KMS-11 (cell line): Measurements from ENCODE around the gene AHCYL2.

Experiments
- H2AFZ ChIP-seq: fragments of 200-600 bp; sonication (generic); 2 replicates; pipeline ENCODE4 v1.6.1; 2016; ENCODE audit warnings: antibody characterized with exemption, mixed run types, low read depth
- H3K27ac ChIP-seq: fragments of 200-600 bp; sonication (generic); 2 replicates; pipeline ENCODE4 v1.6.1; 2016; ENCODE audit warnings: mild to moderate bottlenecking, mixed run types
- H3K27me3 ChIP-seq: fragments of 200-600 bp; sonication (generic); 2 replicates; pipeline ENCODE4 v1.6.1; 2017; ENCODE audit warnings: mild to moderate bottlenecking, low read depth, mixed run types, moderate library complexity; ENCODE audit not compliant: insufficient read depth
- H3K36me3 ChIP-seq: fragments of 200-600 bp; sonication (generic); 2 replicates; pipeline ENCODE4 v1.6.1; 2017; ENCODE audit warnings: mild to moderate bottlenecking, mixed run types; ENCODE audit not compliant: insufficient read depth
- H3K4me1 ChIP-seq: fragments of 200-600 bp; sonication (generic); 2 replicates; pipeline ENCODE4 v1.6.1; 2016; ENCODE audit warnings: mild to moderate bottlenecking, low read depth, mixed run types; ENCODE audit not compliant: poor library complexity, severe bottlenecking
- H3K4me2 ChIP-seq: fragments of 200-600 bp; sonication (generic); 2 replicates; pipeline ENCODE4 v1.7.0; 2016; ENCODE audit warnings: mild to moderate bottlenecking, mixed run types
- H3K4me3 ChIP-seq: fragments of 200-600 bp; sonication (generic); IDR thresholded peaks from 2 replicates; pipeline ENCODE4 v1.6.1; 2017; ENCODE audit warnings: low read depth, low read length, mixed read lengths; ENCODE audit not compliant: insufficient read depth
- H3K79me2 ChIP-seq: fragments of 200-600 bp; sonication (generic); 2 replicates; pipeline ENCODE4 v1.6.1; 2016; ENCODE audit warnings: low read depth, mixed run types; ENCODE audit not compliant: insufficient read depth
- H3K9ac ChIP-seq: fragments of 200-600 bp; sonication (generic); 2 replicates; pipeline ENCODE4 v1.6.1; 2016; ENCODE audit warnings: mild to moderate bottlenecking, mixed run types
- H4K20me1 ChIP-seq: fragments of 200-600 bp; sonication (generic); 2 replicates; pipeline ENCODE4 v1.6.1; 2016; ENCODE audit warnings: mild to moderate bottlenecking, mixed run types; ENCODE audit not compliant: insufficient read depth
- TF ChIP-seq, protein P1 (sequence below): fragments of 200-600 bp; sonication (generic); conservative IDR thresholded peaks from 2 replicates; pipeline ENCODE4 v1.6.1; 2017; ENCODE audit warnings: low read depth, mild to moderate bottlenecking, antibody characterized with exemption, low read length, moderate library complexity, mixed read lengths

AHCYL2 gene

DNA sequence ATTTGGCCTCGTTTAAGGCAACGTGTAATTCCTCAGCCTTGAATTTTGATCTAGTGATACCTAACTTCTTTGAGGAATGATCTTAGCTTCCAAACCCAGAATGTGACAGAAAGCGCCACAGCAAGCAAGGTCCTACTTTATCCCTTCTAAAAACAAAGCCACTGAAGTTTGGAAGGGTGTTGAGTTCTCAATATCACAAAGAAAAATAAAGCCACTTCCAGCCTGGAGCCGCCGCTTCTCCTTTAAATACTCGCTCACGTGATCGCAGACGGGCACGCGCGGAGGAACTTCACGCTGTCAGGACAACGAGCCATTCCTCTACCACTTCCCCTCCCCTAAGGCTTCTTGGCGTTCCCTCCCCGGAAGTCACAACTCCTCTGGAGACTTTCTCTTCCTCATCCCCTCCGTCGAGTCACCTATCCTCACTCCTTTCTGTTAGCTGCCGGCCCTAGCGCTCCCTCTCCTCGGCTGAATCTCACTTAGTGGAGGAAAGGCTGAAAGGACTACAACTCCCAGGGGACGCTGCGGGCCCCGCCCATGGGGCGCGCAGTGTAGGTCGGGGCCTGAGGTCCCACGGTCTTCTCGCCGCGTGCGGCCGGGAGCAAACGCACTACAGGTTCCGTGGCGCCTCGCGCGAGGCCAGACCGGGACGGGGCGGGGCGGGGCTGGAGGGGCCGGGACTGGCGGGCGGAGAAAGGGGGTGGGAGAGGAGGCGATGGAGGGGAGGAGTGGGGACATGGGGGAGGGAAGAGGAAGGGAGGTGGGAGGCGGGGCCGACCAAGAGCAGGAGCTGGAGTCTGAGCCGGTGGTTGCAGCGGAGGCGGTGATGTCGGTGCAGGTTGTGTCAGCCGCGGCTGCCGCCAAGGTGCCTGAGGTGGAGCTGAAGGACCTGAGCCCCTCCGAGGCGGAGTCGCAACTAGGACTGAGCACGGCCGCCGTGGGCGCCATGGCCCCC lies at the start of gene AHCYL2:
Gene AHCYL2, plus strand, starts transcription at position 780 of the 955 bp plus-strand sequence.
- Histone ChIP-seq H3K9ac (peak within 1 kb of the TSS; percentile 46), H4K20me1 (no peaks in the 10 kb centered on the region), H3K27me3 (no peaks in the 10 kb centered on the region), H3K36me3 (no peaks in the 10 kb centered on the region), H3K27ac (peak within 1 kb of the TSS; percentile 64), H3K79me2 (peaks cover 44% of the 10 kb centered on the region), H3K4me3 (peak within 1 kb of the TSS; percentile 70), H3K4me2 (peak within 1 kb of the TSS; percentile 93), H3K4me1 (peaks cover 39% of the 10 kb centered on the region), H2AFZ (peak within 1 kb of the TSS; percentile 67)
- TF ChIP-seq, protein P1, sequence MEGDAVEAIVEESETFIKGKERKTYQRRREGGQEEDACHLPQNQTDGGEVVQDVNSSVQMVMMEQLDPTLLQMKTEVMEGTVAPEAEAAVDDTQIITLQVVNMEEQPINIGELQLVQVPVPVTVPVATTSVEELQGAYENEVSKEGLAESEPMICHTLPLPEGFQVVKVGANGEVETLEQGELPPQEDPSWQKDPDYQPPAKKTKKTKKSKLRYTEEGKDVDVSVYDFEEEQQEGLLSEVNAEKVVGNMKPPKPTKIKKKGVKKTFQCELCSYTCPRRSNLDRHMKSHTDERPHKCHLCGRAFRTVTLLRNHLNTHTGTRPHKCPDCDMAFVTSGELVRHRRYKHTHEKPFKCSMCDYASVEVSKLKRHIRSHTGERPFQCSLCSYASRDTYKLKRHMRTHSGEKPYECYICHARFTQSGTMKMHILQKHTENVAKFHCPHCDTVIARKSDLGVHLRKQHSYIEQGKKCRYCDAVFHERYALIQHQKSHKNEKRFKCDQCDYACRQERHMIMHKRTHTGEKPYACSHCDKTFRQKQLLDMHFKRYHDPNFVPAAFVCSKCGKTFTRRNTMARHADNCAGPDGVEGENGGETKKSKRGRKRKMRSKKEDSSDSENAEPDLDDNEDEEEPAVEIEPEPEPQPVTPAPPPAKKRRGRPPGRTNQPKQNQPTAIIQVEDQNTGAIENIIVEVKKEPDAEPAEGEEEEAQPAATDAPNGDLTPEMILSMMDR: no peak

DNA sequence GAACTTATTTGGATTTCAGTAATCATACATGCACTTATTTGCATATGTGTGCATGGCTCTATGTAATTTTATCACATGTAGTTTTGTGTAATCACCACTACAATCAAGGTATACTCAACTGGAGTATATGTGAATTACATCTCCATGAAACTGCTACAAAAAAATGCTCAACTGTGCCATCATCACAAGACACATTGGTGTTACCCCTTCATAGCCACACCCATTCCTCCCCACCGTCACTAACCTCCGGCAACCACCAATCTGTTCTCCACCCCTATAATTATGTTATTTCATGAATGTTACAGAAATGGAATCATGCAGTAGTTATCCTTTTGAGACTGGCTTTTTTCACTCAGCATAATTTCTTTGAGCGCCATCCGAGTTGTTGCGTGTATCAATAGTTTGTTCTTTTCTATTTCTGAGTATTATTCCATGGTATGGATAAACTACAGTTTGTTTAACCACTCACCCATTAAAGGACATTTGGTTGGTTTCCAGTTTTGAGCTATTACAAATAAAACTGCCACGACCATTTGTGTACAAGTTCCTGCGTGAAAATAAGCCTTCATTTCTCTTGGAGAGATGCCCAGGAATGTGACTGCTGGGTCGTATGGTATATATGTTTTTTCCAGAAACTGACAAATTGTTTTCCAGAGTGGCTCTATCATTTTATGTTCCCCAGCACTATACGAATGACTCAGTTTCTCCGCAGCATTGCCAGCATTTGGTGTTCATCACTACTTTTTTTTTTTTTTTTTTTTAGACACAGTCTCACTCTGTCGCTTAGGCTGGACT lies 47.7 kb upstream of the AHCYL2 start:
- no peak overlapping the region for H2AFZ ChIP-seq
- no peaks in the 10 kb centered on the region for H3K79me2 ChIP-seq
- no peaks in the 10 kb centered on the region for H3K4me1 ChIP-seq
- no peak overlapping the region for H3K9ac ChIP-seq
- no peak overlapping the region for H3K4me2 ChIP-seq
- H3K27me3 ChIP-seq: no peaks in the 10 kb centered on the region
- H3K27ac ChIP-seq: no peak overlapping the region
- H3K4me3 ChIP-seq: no peak overlapping the region
- H4K20me1 ChIP-seq: no peaks in the 10 kb centered on the region
- TF ChIP-seq, protein P1: no peak
- no peaks in the 10 kb centered on the region for H3K36me3 ChIP-seq

DNA sequence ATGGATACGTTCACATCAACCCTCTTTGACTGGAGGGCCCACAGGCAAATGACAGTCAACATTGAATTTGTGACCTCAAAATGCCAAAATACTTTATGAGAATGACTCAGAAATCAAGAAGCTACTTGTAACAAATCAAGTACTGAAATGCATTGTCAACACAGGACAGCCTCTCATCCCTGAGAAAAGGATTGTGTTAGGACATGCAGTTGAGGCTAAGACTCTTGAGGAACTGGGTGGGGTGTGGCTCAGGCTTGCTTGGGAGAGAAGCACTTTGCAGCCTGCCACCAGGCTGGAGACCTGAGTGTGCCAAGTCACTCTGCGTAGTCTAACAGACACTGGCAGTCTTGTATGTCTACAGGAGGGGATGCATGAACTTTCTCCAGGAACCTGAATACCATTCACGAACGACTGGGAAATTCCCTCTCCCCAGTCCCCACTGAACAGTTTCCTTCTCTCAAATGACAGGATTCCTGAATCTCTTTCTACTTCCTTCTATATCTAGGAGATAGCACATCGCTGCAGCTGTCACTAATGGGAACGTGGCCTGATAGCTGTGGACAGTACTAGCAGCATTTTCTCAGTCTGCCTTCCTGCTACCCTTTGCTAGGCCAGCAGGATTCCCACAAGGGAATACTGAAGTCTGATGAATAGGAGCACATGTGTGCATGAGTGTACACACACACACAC lies 39.7 kb upstream of the AHCYL2 start:
- Histone ChIP-seq H3K27me3 (no peaks in the 10 kb centered on the region; the same call in 1 of the 2 replicates), H3K4me2 (no peak overlapping the region), H3K4me1 (peaks cover 7% of the 10 kb centered on the region), H3K27ac (no peak overlapping the region), H2AFZ (no peak overlapping the region), H4K20me1 (no peaks in the 10 kb centered on the region), H3K9ac (no peak overlapping the region), H3K36me3 (no peaks in the 10 kb centered on the region), H3K4me3 (no peak overlapping the region), H3K79me2 (no peaks in the 10 kb centered on the region)
- TF ChIP-seq, protein P1: no peak

DNA sequence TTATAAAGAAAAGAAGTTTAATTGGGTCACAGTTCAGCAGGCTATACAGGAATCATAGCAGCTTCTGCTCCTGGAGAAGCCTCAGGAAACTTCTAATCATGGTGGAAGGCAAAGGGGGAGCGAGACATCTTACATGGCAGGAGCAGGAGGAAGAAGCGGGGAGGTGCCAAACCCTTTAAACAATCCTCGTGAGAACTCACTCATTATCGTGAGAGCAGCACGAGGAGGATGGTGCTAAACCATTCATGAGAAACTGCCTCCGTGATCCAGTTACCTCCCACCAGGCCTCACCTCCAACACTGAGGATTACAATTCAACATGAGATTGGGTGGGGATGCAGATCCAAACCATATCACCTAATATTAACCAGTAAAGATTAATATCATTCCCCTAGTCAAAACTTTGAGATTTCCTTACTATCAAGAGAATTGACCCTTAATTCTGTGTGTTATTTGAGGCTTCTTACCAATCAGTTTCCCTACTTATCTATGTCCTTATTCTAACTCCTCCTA lies 38.0 kb upstream of the AHCYL2 start:
- no peak overlapping the region for H3K4me2 ChIP-seq

More for the DNA sequence above, 38.0 kb upstream of the AHCYL2 start:
- Histone ChIP-seq H2AFZ (no peak overlapping the region), H3K27me3 (no peaks in the 10 kb centered on the region; the same call in 1 of the 2 replicates), H3K4me1 (peaks cover 7% of the 10 kb centered on the region), H3K27ac (no peak overlapping the region), H4K20me1 (no peaks in the 10 kb centered on the region), H3K36me3 (no peaks in the 10 kb centered on the region), H3K79me2 (no peaks in the 10 kb centered on the region), H3K4me3 (no peak overlapping the region), H3K9ac (no peak overlapping the region)
- TF ChIP-seq, protein P1: no peak
